Measurements from ENCODE around the gene IGSF9B.

IGSF9B gene

GRCh38 chr11:133897331-133897650 lies 59.5 kb downstream of the IGSF9B start:
- DNase-seq = no peak

GRCh38 chr11:133896642-133897330 lies 60.0 kb downstream of the IGSF9B start:
- DNase-seq = no peak

- DNase-seq = no peak
These were observed 60.7 kb downstream of the IGSF9B start for GRCh38 chr11:133896028-133896427.

- DNase-seq = no peak
These were observed 61.2 kb downstream of the IGSF9B start for GRCh38 chr11:133895551-133895950.

- DNase-seq = no peak
These were observed 61.7 kb downstream of the IGSF9B start for GRCh38 chr11:133895061-133895479.

GRCh38 chr11:133893381-133893780 lies 63.4 kb downstream of the IGSF9B start:
- no peak for DNase-seq

- DNase-seq = no peak
These were observed 64.0 kb downstream of the IGSF9B start for GRCh38 chr11:133892584-133893380.

- no peak for DNase-seq
These were observed 64.6 kb downstream of the IGSF9B start for GRCh38 chr11:133892126-133892525.

GRCh38 chr11:133889893-133890292 lies 66.9 kb downstream of the IGSF9B start:
- DNase-seq = no peak

- no peak for DNase-seq
These were observed 67.6 kb downstream of the IGSF9B start for GRCh38 chr11:133889188-133889587.

- DNase-seq = no peak
These were observed 69.0 kb downstream of the IGSF9B start for GRCh38 chr11:133887692-133888332.

- DNase-seq = no peak
These were observed 70.7 kb downstream of the IGSF9B start for GRCh38 chr11:133886029-133886428.

GRCh38 chr11:133872160-133872559 lies 84.6 kb downstream of the IGSF9B start:
- no peak for DNase-seq

- no peak for DNase-seq
These were observed 89.3 kb downstream of the IGSF9B start for GRCh38 chr11:133867456-133867855.

- no peak for DNase-seq
These were observed 91.3 kb downstream of the IGSF9B start for GRCh38 chr11:133865466-133865865.

GRCh38 chr11:133864756-133865155 lies 92.0 kb downstream of the IGSF9B start:
- DNase-seq = no peak

- no peak for DNase-seq
These were observed 96.6 kb downstream of the IGSF9B start for GRCh38 chr11:133860151-133860550.

All from CD4-positive, alpha-beta T cell treated with Interleukin-1 beta for 1 hour (primary cell).